HG03354 (cell line): ENCODE results near the gene ACKR3.

Source experiments
- ATAC-seq: cut with Tn5 transposase; IDR thresholded peaks from one replicate; pipeline ENCODE4 v1.9.1; 2021; ENCODE audit warnings: mild to moderate bottlenecking; ENCODE audit not compliant: unreplicated experiment, poor library complexity, severe bottlenecking

ACKR3 gene

DNA sequence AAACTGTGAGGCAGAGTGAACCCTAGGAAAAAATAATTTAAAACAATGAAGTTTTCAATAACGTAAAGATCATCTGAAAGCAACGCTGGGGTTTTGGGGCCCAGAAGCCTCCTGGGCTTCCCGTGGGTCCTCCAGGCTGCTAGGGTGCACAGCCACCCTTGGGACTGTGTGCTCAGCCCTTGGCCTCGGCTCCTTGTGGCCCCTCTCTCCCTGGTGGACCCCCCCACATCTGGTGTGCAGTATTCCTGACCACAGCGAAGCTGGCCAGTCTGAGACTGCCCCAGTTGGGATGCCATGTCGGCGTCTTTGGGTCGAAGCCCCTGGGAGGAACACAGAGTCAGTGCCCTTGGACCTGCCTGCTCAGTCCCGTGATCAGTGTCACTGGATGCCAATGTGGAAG, 53.0 kb downstream of the ACKR3 start:
- no peak for ATAC-seq

DNA sequence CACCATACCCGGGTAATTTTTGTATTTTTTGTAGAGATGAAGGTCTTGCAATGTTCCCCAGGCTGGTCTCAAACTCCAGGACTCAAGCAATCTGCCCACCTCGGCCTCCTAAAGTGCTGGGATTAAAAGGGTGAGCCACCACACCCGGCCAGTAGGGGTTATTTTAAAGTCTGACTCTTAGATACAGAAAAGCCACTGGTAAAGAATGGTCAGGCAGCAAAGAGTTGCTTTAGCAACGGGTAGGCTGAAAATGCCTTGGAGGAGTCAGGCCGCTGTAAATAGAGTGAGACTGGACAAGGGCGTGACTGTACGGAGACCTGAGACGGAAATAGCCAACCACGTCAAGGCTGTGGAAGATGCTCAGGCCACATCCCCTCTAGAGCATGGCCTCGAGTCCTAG, 54.2 kb downstream of the ACKR3 start:
- ATAC-seq, result no peak

DNA sequence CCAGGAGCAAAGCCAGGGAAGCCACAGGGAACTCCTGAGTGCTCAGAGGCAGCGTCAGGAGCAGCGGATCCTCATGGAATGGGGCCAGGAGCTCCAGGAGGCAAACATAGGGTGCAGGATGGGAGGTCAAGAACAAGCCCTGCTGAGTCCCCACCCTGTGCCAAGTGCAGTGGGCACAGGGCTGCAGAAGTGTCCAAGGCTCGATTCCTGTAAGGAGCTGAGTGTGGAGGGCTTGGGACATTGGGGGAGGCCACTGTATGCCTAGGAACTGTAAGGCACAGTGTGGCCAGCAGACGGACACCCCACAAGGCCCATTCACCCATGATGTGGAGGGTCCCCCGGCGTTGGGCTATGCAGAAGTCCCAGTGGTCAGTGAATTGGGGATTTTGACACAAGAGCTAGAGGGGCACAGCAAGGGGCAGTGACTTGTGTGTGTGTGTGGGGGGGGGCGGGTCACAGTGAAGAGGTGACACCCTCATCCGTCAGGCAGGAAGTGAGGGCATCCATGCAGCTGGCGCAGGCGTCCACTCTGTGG, 55.6 kb downstream of the ACKR3 start:
- ATAC-seq, result no peak

DNA sequence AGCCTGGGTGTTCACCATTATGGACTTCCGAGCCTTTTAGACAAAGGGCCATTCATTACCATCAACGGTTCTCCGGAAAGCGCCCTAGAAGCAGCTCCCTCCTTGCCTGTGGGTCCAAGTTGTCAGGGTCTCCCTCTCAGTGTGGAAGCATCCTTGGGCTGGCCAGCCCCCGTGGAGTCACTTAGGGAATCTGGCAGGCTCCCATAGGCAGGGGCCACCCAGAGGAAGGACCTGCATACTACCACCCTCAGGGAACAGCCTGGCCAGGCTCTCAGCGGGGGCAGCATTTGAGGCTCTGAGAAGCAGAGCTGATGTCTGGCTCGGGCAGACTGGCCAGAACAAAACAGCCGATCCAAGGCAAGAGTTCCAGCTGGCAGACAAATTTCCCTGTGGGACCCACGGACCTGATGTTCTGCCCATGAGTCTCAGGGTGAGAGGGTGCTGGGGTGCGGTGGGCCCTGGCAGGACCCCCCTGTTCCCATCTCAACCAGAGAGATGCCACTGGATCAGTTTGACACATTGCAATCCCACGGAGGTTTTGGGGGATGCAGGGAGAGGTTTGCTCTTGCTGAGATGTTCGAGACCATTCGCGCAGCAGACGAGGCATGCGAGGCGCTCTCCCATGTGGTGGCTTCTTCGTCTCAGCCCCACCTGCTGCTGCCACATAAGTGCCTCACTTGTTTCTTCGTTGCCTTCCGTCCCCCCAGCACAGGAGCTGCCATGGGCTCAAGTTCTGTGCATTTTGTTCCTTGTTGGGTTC, 56.9 kb downstream of the ACKR3 start:
- no peak for ATAC-seq

DNA sequence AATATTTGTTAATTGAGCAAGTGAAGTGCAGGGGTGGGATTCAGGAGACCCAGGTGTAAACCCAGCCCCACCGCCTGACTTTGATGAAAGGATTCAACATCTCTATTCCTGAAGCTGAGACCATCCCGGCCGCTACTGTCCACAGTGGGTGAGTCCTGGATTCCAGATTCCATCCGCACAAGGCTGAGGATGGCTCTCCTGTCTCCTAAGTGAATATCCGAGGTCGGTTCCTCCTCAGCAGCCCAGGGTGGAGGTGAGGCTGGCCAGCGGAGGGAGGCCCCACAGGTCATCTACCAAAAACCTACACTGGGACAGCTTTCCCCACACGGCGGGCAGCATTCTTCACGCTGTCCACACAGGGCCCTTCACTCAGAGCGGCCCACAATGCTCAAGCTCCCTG, 57.6 kb downstream of the ACKR3 start:
- no peak for ATAC-seq

DNA sequence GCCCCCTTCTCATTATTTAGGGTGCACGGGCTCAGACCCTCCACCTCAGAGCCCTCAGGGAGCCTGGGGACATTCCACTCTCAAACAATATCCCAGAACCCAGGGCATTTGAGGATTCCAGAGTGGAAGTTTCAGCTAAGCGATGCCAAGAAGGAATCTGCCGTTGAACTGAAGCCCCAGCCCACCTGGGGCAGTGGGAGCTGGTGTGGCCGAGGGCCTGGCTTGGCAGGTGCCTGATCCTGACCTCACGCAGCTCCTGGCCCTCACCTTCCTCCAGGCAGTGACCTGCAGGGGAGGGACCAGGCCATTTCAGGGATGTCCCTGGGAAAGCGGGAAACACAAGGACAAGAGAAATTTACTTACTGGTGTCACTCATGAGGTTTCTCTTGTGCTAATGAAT, 58.2 kb downstream of the ACKR3 start:
- no peak for ATAC-seq

DNA sequence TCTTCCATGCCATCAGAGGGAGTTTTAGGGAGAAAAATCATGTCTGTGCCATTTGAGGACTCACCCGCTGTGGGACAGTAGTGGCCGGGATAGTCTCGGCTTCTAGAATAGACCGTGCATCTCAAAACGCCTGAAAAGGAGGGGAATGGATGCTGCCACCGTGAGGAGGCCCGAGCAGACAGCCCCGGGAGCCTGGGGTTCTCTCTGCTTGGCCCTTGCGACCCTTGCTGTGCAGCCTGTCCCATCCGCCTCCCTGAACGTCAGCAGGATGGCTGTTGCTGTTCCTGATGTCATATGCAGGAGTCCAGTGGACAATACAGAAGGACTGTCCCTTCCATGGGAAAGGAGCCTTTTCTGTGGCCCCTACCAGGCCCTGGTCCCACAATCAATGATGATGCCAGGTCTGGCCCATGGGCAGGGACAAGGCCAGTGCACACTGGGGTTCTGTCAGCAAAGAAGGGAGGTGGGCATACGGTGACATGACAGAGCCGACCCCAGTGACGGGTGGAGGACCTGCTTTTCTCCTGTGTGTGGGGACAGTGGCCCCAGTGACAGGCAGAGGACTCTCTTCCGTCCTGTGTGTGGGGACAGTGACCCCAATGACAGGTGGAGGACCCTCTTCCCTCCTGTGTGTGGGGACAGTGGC, 58.8 kb downstream of the ACKR3 start:
- no peak for ATAC-seq

DNA sequence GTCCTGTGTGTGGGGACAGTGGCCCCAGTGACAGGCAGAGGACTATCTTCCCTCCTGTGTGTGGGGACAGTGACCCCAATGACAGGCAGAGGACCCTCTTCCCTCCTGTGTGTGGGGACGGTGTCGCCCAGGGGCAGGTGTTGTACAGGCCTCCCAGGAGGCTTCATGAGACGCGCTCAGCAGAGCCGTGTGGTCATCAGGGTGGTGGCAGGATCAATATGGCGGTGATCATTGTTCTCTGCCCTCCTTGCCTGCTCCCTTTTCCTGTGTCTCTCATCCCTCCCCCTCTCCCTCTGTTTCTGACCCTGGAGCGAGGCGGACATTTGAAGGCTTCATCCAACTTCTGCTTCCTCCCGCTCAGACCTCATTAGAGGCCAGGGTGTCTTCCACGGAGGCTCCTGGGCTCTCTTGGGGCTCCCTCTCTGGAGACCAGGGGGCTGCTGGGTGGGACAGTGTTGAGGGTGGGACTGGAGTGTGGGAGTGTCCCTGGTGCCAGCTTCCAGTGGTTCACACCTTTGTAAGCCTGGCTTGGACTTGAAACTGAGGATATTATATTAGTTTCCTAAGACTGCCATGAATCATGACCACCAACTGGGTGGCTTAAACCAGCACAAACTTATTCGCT, 59.5 kb downstream of the ACKR3 start:
- no peak for ATAC-seq

DNA sequence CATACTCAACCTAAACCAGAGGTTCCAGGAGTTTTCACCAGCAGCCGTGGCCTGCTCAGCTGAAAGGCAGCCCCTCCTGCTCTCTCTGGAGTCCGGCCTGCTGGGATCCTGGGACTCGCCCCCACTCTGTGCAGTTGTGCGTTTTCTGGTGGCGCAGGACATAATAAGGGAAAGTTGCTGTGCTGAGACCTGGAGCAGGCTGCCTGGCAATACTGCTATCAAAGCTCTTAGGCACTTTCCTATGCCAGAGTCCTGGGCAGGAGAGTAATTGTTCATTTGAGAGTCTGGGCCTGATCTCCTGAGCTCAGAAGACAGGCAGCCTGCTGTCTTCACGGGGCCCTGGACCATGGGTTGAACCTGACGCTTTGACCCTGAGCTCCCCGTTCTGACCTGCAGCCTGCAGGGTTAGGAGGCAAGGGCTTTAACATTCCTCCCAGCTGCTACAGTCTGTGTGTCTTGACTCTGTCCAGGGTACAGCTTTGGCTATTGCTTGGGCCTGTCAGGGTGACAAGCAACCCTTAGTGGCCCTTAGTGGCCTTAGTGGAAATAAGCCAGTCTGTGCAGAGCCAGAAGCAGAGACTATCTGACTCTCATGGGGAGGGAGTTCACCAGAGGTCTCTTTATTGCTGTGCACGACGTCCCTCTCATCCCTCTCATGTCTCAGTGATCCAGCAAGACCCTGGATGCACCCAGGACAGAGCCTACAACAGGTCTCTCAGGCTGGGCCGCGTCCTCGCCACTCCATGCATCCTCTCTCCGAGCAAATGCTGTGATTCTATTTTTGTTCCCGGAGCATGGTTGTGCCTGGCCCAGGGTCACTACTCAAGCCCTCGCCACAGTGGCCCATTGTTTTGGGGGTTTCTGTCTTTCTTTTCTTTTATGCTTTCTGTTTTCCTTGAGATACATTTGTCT, 60.6 kb downstream of the ACKR3 start:
- ATAC-seq, result no peak

DNA sequence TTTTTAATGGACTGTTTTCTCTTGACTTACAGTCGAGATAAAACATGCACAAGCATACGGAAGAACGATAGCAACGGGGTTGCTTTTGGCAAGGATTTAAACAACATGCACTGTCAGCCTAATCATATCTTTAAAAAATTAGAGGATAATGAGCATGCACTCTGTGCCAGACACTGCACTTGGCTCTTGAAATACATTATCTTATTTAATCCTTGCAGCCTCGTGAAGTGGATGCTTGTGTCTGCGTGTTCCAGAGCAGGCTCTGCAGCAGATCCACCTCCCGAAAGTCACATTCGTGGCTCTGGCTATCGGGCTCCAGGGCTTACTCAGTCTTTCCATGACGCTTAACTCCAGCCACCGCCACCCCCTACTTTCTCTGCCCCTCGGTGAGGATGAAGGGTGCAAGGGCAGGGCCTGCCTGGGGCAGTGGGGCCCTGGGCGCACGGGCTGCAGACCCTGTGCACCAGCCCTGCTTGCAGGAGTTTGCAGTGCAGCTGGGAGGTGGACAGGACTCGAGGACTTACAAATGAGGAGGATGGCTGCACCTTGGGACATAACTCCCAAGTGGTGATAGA, 61.7 kb downstream of the ACKR3 start:
- ATAC-seq, result no peak

DNA sequence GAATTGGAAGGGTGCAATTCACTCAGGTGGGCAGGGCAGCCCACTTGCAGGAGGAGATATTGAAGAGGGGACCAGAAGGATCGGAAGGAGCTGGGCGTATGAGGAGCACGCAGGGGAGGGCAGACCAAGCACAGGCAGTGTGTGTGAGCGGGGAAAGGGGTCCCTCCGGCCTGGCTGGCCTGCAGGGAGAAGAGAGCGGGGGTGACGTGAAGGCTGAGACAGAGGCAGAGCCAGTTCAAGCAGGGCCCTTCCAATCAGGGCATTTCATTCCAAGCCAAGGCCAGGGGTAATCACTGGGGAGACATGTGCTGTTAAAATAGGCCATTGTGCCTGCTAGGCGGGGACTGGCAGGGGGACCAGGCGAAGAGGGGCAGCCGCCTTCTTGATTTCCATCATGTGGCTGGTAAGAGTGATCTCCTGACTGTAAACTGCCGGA, 62.2 kb downstream of the ACKR3 start:
- ATAC-seq, result no peak
